K562 (cell line): ENCODE data around the gene PACRG. TPM values are rescaled to one million over a fixed set of nuclear protein-coding genes. Genes with fewer than 3 reads are reported as not detected.

Experiments used
- ATAC-seq: fragments of 200-7000 bp; cut with Tn5 transposase; 3 replicates; pipeline ENCODE4 v1.9.1; 2020; ENCODE audit warnings: moderate library complexity
- BruUV-seq: library from RNA; stranded (reverse); fragments of 400-500 nt; replicated peaks from 2 replicates; lab custom pipeline; 2021; lab: Mats Ljungman, UMichigan
- CTCF ChIA-PET: fragments of 300-600 bp; formaldehyde crosslinking; extraction: SDS; loops from one replicate; lab custom pipeline; 2021; ENCODE audit warnings: low intra/inter-chr PET ratio; lab: Yijun Ruan, JAX
- POLR2A ChIA-PET: fragments of 300-600, 350-650 bp; sonication (Branson Sonifier 250); formaldehyde crosslinking; extraction: SDS; loops from one replicate; lab custom pipeline; 2021; ENCODE audit warnings: antibody characterized with exemption, inconsistent platforms; lab: Yijun Ruan, JAX
- DNase-seq, 4 experiments: peaks; one replicate each; pipeline versions ENCODE4 v3.0.0 to v3.0.0-alpha.2; 2011 to 2018; ENCODE audit warnings: low spot score in 3 of 4, mixed read lengths in 3 of 4; ENCODE audit errors: extremely low read depth in 1 of 4
- FAIRE-seq: peaks from 2 replicates; lab custom pipeline; 2011; peaks lifted over from hg19 to GRCh38; lab: Jason Lieb, UNC
- H2AFZ ChIP-seq: 2 replicates; pipeline ENCODE4 v1.6.0; 2011; ENCODE audit warnings: low read depth, low read length, control low read depth, inconsistent platforms
- H3K27ac ChIP-seq: fragments of 200-600 bp; 3 replicates; pipeline ENCODE4 v1.8.0; 2011; ENCODE audit warnings: low read depth, mild to moderate bottlenecking, control low read depth, inconsistent platforms, low read length, moderate library complexity, mixed read lengths; ENCODE audit errors: extremely low read depth
- H3K27me3 ChIP-seq, 2 experiments: fragments of 300-600 bp in 1 of 2; 2 replicates in 1 of 2; 3 replicates in 1 of 2; pipeline versions ENCODE4 v1.6.0 to v1.8.0; 2011; ENCODE audit warnings: inconsistent platforms in 2 of 2, low read length in 2 of 2, mild to moderate bottlenecking in 1 of 2, mixed read lengths in 1 of 2, moderate library complexity in 1 of 2; ENCODE audit not compliant: control insufficient read depth in 2 of 2, insufficient read depth in 2 of 2
- H3K36me3 ChIP-seq: fragments of 300-600 bp; 3 replicates; pipeline ENCODE4 v1.8.0; 2011; ENCODE audit warnings: mild to moderate bottlenecking, low read length, inconsistent platforms; ENCODE audit not compliant: control insufficient read depth, insufficient read depth
- H3K4me1 ChIP-seq, 2 experiments: fragments of 200-600 bp in 1 of 2; replicated peaks in 1 of 2; 2 replicates in 1 of 2; 3 replicates in 1 of 2; pipeline versions ENCODE4 v1.5.1 to v1.8.0; 2011; ENCODE audit warnings: inconsistent platforms in 2 of 2, low read length in 2 of 2, mild to moderate bottlenecking in 1 of 2, mixed read lengths in 1 of 2, moderate library complexity in 1 of 2; ENCODE audit not compliant: control insufficient read depth in 2 of 2, insufficient read depth in 2 of 2
- H3K4me2 ChIP-seq: 2 replicates; pipeline ENCODE4 v1.6.1; 2011; ENCODE audit warnings: low read length, control low read depth, inconsistent platforms, mixed read lengths; ENCODE audit not compliant: insufficient read depth
- H3K4me3 ChIP-seq: fragments of 200-600 bp; sonication (generic), shearing (Covaris generic); 2 replicates; pipeline ENCODE4 v1.5.1; 2016; ENCODE audit warnings: control low read depth, inconsistent platforms
- H3K79me2 ChIP-seq: fragments of 200-600 bp; 3 replicates; pipeline ENCODE4 v1.8.0; 2011; ENCODE audit warnings: low read length, inconsistent platforms; ENCODE audit not compliant: control insufficient read depth, insufficient read depth
- H3K9ac ChIP-seq, 2 experiments: 2 replicates each; pipeline versions ENCODE4 v1.6.0 to v1.6.1; 2011; ENCODE audit warnings: low read depth in 2 of 2, low read length in 2 of 2, control low read depth in 1 of 2, inconsistent platforms in 1 of 2, mild to moderate bottlenecking in 1 of 2, mixed read lengths in 1 of 2; ENCODE audit not compliant: insufficient read depth in 1 of 2
- H3K9me1 ChIP-seq: one replicate; pipeline ENCODE4 v1.6.0; 2011; ENCODE audit warnings: inconsistent platforms, mild to moderate bottlenecking, low read length, moderate library complexity; ENCODE audit not compliant: control insufficient read depth, insufficient read depth
- H3K9me3 ChIP-seq: replicated peaks from 2 replicates; pipeline ENCODE4 v1.5.1; 2011; ENCODE audit warnings: low read depth, low read length, inconsistent platforms; ENCODE audit not compliant: control insufficient read depth, insufficient read depth
- H4K20me1 ChIP-seq: replicated peaks from 2 replicates; pipeline ENCODE4 v1.6.1; 2011; ENCODE audit warnings: low read length, inconsistent platforms, mixed read lengths; ENCODE audit not compliant: control insufficient read depth, insufficient read depth
- CGGBP1 ChIP-seq: fragments of 250-450 bp; sonication (Bioruptor Pico); IDR thresholded peaks from 2 replicates; pipeline ENCODE4 v1.9.0; 2021; ENCODE audit warnings: mild to moderate bottlenecking
- CHD7 ChIP-seq: fragments of 200-600 bp; sonication (generic); IDR thresholded peaks from one replicate; pipeline ENCODE4 v1.6.1; 2012; ENCODE audit warnings: mild to moderate bottlenecking, low read depth, low read length, inconsistent platforms
- HBP1 ChIP-seq: fragments of 450-650 bp; formaldehyde crosslinking; IDR thresholded peaks from 2 replicates; pipeline ENCODE4 v1.4.0; 2022; ENCODE audit warnings: missing genetic modification characterization
- MCM5 ChIP-seq: fragments of 450-650 bp; IDR thresholded peaks from 2 replicates; pipeline ENCODE4 v1.6.1; 2016; ENCODE audit warnings: low read depth
- NR4A1 ChIP-seq, 2 experiments: fragments of 250-450 bp in 1 of 2; fragments of 450-650 bp in 1 of 2; sonication (Bioruptor Pico) in 1 of 2; IDR thresholded peaks; 2 replicates each; pipeline versions ENCODE4 v1.4.0 to v1.6.1; 2016 to 2020; ENCODE audit warnings: mild to moderate bottlenecking in 2 of 2, missing compliant biosample characterization in 1 of 2, missing genetic modification characterization in 1 of 2, moderate library complexity in 1 of 2
- ZNF24 ChIP-seq: fragments of 450-650 bp; IDR thresholded peaks from 2 replicates; pipeline ENCODE4 v1.6.1; 2016
- ZNF584 ChIP-seq: fragments of 200-800 bp; sonication (Bioruptor generic); IDR thresholded peaks from 2 replicates; pipeline ENCODE4 v1.6.1; 2016; ENCODE audit warnings: low read depth, mild to moderate bottlenecking, missing genetic modification characterization, missing compliant biosample characterization
- WGBS: fragments of 100-300 bp; shearing (Covaris generic); methylation state at CpG from one replicate; pipeline ENCODE4 v1.1.6; 2016; ENCODE audit warnings: low coverage, mixed read lengths; ENCODE audit not compliant: insufficient coverage; ENCODE audit errors: missing lambda C conversion rate; 5-methylcytosine and 5-hydroxymethylcytosine counted together
- in situ Hi-C: fragments of 300-500 bp; cut with MboI; formaldehyde crosslinking; loops from 4 replicates; pipeline ENCODE4 v1.15.0; 2018; ENCODE audit warnings: inconsistent platforms, mixed read lengths
- intact Hi-C: fragments of 100-400 bp; cut with micrococcal nuclease; formaldehyde crosslinking; loops from 2 replicates; pipeline ENCODE4 v1.14.2; 2022
- polyA plus RNA-seq, 8 experiments: library from polyadenylated mRNA; depleted of rRNA in 4 of 8; stranded (reverse) in 5 of 8; unstranded in 3 of 8; fragments of >200 nt; fragmentation: Nextera tagmentation in 2 of 8; fragmentation: Illumina TruSeq in 1 of 8; extraction: Ambion mirVana in 2 of 8; extraction: Trizol in 1 of 8; gene quantifications; 2 replicates each; pipeline versions ENCODE4 v1.2.1 to v1.2.3, GENCODE V29; 2011 to 2014; ENCODE audit warnings: inconsistent platforms in 1 of 8, missing spikeins in 1 of 8
- total RNA-seq, 7 experiments: library from RNA; depleted of rRNA in 6 of 7; stranded (reverse); fragments of >200 nt in 6 of 7; fragmentation: Illumina TruSeq in 2 of 7; extraction: Trizol in 2 of 7; gene quantifications; 2 replicates each; pipeline versions ENCODE4 v1.2.1 to v1.2.3, GENCODE V29; 2011 to 2021; ENCODE audit warnings: low replicate concordance in 1 of 7

PACRG gene
- total and polyA plus RNA-seq, 9 of the 15 experiments (the other 6 are each of a cell fraction or from before 2014, with no cell fraction given): 0.04 TPM; not detected in 8

GRCh38 chr6:162951164-162951743, 223.5 kb downstream of the PACRG start:
- TF ChIP-seq HBP1 (CRISPR knock-in tag): no peak
- no peak for TF ChIP-seq CGGBP1 (CRISPR knock-in tag)
- TF ChIP-seq ZNF24: no peak
- TF ChIP-seq MCM5: no peak
- no peak for TF ChIP-seq ZNF584
- no peak for TF ChIP-seq CHD7
- no peak for TF ChIP-seq NR4A1 (CRISPR knock-in tag; IDR thresholded peaks at IDR 0.05)
- TF ChIP-seq NR4A1 (tag; IDR thresholded peaks at IDR 0.05): no peak
- Histone ChIP-seq H3K4me3 (no peak overlapping the region), H3K9me1 (no peaks in the 10 kb centered on the region), H2AFZ (no peak overlapping the region), H3K36me3 (no peaks in the 10 kb centered on the region), H4K20me1 (no peaks in the 10 kb centered on the region), H3K9ac (no peak overlapping the region), H3K4me1 (no peaks in the 10 kb centered on the region), H3K27me3 (no peaks in the 10 kb centered on the region), H3K79me2 (no peaks in the 10 kb centered on the region), H3K27ac (no peak overlapping the region), H3K9me3 (no peaks in the 10 kb centered on the region; the same call in 1 of the 2 replicates), H3K4me2 (no peak overlapping the region)
- ATAC-seq: no peak
- WGBS: 1% methylated on average over 4 of the region's 4 CpGs
- no peak for DNase-seq
- no peak for FAIRE-seq
- BruUV-seq: no TSS peak
- POLR2A ChIA-PET: interaction anchor here (1.0 kb wide), 1 partner anchor 22 kb away, joined by 3 read pairs; no protein-coding TSS in a partner anchor
- intact Hi-C loops (no loop called here), in situ Hi-C loops (no loop called here)
- CTCF ChIA-PET: no interaction called here
